GM19025 (cell line): ENCODE measurements around the gene WNT6.
"Not testable (repeated sequence)": the region's sequence is repeated elsewhere in the genome, so short reads cannot be mapped to it uniquely, and the experiment has no call there.

Experiments used
- ATAC-seq: cut with Tn5 transposase; IDR thresholded peaks from one replicate; pipeline ENCODE4 v1.9.1; 2021; ENCODE audit warnings: mild to moderate bottlenecking, low read depth, moderate library complexity; ENCODE audit not compliant: unreplicated experiment

The WNT6 gene

DNA sequence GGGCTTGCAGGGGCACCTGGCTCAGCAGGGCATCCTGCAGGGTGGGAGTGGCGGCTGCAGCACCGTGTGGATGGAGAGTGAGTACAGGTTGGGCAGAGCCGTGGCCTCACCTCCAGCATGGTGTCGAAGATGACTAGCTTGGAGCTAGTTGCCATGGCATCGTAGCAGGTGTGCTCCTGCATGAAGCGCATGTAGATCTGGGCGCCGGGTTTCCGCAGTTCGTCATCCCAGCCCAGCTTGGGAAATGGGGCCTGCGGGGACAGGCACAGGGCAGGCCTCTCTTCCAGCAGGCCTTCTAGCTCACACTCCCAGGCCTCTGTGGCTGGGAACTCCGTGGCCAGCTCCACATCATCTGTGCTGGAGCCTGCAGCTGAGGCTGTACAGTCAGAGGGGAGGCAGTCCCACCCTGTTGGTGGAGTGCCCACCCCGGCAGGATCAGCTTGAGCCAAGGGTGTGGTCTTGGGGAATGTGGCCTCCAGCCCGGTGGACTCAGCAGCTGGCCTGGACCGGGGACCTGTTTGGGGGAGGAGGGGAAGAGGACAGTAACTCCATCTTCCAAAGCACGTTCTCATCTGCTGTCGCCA lies 29.6 kb upstream of the WNT6 start:
- no peak for ATAC-seq

DNA sequence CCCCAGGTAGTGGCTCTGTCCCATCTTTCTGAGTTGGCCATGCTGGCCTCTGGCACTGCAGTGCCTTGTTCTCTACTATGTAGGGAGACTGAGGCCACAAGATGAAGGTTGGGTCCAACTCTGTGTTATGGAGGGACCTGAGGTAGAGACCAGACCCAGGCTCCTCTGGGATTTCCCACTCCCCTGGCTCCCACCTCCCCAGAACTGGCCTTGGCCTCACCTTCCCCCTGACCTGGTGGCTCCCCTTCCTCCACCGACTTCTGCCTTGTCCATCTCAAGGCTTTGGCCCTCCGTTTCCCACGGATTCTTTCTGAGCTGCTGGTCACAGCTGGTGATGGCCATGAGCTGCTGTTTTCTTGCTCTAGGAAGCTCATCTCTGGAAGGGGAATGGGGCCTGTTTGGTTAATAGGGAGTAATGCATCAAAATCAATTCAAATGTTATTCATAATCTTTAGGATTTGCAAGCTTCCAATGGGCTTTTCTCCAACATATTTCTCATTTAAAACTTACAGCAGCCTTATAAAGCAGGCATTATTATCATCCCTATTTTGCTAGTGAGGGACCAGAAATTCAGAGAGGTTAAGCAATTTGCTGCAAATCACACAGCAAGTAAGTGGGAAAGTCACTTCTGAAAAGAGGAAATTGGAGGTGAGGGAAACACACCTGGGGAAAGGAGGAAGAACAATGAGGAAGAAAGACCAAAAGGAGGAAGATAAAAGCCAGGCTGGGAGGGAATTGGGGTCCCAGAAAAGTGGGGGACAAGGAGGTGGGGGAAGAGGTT lies 28.9 kb upstream of the WNT6 start:
- ATAC-seq, result no peak

- ATAC-seq, result no peak
These were observed 28.1 kb upstream of the WNT6 start, which contains the start of gene PRKAG3 for GRCh38 chr2:218831378-218831990. Gene PRKAG3 (minus strand): TSS chr2:218831803.

DNA sequence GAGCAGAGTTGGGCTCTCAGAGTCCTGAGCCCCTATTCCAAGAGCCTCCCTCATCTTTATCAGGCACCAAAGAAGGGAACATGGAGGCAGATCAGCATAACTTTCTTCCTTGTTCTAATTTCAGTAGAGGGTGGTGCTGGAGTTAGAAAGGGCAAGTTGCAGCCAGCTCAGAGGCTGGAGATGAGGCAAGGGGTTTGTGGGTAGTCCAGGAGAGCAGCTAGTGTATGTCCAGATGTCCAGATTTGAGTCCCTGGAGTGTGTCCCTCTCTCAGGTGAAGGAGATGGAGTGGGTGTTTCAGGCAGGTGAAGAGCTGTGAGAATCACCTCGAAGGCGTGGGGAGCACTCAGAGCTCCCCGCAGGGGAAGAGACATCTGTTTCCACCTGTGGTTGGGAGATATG lies 27.5 kb upstream of the WNT6 start:
- no peak for ATAC-seq

GRCh38 chr2:218832520-218832919 lies 27.1 kb upstream of the WNT6 start:
- ATAC-seq, result no peak

GRCh38 chr2:218833023-218833609 lies 26.5 kb upstream of the WNT6 start:
- ATAC-seq, result no peak

- no peak for ATAC-seq
These were observed 24.9 kb upstream of the WNT6 start for GRCh38 chr2:218834685-218835084.

DNA sequence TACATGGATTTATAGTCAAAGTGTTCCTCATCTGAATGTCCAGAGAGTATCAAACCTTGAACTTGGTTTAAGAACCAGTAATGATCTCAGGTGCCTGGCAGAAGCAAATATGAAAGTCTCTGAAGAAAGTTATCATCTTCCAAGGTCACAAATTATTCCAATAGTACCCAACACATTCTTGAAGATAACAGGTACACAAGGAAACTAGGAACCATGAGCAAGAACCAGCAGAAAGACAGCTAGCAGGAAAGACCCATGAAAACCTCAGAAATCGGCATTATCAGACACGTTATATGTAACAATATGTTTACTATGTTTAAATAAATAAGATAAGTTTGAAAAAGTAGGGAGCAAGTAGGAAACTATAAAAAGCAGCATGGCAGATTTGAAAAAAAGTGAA lies 22.1 kb upstream of the WNT6 start:
- ATAC-seq, result no peak

GRCh38 chr2:218839430-218839829 lies 20.2 kb upstream of the WNT6 start:
- no peak for ATAC-seq

- no peak for ATAC-seq
These were observed 19.7 kb upstream of the WNT6 start for GRCh38 chr2:218839888-218840287.

DNA sequence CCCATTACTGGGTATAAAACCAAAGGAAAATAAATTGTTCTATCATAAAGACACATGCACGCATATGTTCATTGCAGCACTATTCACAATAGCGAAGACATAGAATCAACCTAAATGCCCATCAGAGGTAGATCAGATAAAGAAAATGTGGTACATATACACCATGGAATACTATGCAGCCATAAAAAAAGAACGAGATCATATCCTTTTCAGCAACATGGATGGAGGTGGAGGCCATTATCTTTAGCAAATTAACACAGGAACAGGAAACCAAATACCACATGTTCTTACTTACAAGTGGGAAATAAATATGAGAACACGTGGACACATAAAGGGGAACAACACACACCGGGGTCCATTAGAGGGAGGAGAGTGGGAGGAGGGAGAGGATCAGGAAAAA lies 15.3 kb upstream of the WNT6 start:
- ATAC-seq, result not testable (repeated sequence)

- not testable (repeated sequence) for ATAC-seq
These were observed 12.6 kb upstream of the WNT6 start for GRCh38 chr2:218846963-218847362.

DNA sequence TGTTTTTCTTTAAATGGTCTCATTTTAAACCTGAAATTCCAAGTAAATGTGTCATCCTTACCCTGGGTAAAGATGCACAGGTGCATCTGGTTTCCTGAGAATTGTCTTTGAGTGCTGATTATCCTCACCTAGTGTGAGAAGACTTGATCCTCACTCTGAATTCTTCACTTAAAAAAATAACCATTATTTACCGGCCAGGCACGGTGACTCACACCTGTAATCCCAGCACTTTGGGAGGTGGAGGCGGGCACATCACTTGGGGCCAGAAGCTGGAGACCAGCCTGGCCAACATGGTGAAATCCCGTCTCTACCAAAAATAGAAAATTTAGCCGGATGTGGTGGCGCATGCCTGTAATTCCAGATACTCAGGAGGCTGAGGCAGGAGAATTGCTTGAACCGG lies 9.9 kb upstream of the WNT6 start:
- ATAC-seq, result no peak

DNA sequence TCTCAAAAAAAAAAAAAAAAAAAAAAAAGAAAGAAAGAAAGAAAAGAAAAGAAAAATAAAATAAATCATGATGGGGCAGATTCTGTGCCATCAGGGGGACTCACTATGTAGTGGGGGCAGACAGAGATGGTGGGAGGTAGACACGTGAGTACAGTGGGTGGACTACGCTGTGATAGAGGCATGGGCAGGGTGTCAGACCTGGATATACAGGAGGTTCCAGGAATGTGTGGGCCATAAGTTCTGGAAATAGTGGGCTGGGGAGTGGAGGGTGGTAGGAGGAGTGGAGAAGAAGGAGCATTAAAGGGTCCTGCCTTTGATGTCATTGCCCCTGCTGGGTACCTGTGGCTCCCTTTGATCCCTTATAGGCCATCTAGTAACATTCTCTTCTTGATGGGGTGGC lies 8.8 kb upstream of the WNT6 start:
- ATAC-seq, result no peak

GRCh38 chr2:218851286-218851685 lies 8.3 kb upstream of the WNT6 start:
- ATAC-seq, result no peak

DNA sequence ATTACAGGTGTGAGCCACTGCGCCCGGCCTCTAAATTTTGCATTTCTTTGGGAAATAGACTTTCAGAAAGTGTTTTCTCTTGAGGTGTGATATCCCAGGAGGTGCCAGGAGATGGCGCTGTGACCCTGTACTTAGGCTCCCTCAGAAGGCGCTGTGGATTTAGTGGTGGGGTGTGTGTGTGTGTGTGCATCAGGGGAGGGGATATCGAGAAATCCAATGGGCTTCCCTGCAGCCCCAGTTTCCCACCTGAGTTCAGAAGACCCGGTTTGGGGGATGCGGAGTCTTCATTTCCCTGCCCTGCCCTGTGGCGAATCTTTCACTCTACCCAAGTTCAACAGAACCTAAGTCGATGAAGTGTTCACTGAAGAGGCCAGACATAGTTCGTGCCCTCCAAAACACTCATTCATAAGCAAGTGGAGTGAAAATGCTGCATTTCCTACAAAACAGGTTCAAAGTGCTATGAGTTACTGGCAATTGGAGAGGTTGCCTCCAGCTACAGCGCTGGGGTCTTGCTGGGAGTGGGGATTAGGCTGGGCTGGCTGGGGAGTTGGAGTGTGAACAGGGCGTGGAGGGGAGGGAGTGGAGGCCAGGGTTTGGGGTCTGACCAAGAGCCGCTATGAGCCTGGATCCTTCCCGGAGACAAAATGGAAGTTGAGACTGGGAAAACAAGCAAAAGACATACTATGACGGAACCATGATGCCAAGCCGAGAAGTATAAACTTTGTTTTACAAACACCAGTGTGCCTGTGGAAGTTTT lies 6.5 kb upstream of the WNT6 start:
- no peak for ATAC-seq

- no peak for ATAC-seq
These were observed 5.8 kb upstream of the WNT6 start for GRCh38 chr2:218853766-218854165.

GRCh38 chr2:218854860-218855259 lies 4.7 kb upstream of the WNT6 start:
- ATAC-seq, result no peak

- no peak for ATAC-seq
These were observed 4.1 kb upstream of the WNT6 start for GRCh38 chr2:218855305-218856166.
